Upper lobe of left lung (tissue), 4 donors: ENCODE measurements around the gene TFAP2A.

Experiments
- POLR2A ChIP-seq, 4 donors: fragments of 450-650 bp; IDR thresholded peaks; one replicate each; pipeline ENCODE4 v1.5.1; 2016 to 2017; ENCODE audit warnings: antibody characterized with exemption in 4 of 4, mild to moderate bottlenecking in 2 of 4
- POLR2AphosphoS5 ChIP-seq, 2 donors: sonication (generic); formaldehyde crosslinking; IDR thresholded peaks; one replicate each; pipeline ENCODE4 v1.5.1; 2017; ENCODE audit warnings: antibody characterized with exemption in 2 of 2
- TF ChIP-seq, protein P1 (sequence below), 6 experiments: fragments of 450-650 bp in 4 of 6; fragments of 200-600 bp in 2 of 6; sonication (generic) in 2 of 6; IDR thresholded peaks; one replicate each; pipeline ENCODE4 v1.5.1; 2016 to 2019; ENCODE audit warnings: antibody characterized with exemption in 6 of 6

DNA sequence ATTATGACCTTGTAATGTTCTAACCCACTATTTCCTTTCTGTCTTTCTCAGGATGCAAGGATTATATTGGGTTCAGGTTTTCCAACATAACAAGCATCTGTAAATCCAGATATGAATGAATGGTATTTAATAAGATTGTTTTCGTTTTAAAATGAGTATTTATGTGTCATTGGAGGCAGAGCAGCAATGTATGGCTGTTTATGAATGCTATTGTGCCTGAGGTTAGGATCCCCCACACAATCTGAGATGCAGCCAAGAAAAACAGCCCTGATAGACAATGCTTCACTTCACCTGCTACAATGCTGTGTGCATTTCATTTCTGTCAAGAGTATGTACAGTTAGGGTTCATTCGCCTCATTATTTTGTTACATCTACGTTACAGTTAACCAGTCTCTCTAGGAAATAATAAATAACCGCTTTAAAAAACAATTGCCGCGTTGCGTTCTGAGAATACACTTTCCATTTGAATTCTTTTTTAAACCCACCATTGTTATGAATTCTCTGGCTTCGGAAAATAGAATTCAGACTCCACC is 19.6 kb downstream of the TFAP2A start:
- no peak for TF ChIP-seq POLR2A (IDR thresholded peaks at IDR 0.05)
- no peak for TF ChIP-seq POLR2AphosphoS5 (IDR thresholded peaks at IDR 0.05)
- TF ChIP-seq, protein P1, sequence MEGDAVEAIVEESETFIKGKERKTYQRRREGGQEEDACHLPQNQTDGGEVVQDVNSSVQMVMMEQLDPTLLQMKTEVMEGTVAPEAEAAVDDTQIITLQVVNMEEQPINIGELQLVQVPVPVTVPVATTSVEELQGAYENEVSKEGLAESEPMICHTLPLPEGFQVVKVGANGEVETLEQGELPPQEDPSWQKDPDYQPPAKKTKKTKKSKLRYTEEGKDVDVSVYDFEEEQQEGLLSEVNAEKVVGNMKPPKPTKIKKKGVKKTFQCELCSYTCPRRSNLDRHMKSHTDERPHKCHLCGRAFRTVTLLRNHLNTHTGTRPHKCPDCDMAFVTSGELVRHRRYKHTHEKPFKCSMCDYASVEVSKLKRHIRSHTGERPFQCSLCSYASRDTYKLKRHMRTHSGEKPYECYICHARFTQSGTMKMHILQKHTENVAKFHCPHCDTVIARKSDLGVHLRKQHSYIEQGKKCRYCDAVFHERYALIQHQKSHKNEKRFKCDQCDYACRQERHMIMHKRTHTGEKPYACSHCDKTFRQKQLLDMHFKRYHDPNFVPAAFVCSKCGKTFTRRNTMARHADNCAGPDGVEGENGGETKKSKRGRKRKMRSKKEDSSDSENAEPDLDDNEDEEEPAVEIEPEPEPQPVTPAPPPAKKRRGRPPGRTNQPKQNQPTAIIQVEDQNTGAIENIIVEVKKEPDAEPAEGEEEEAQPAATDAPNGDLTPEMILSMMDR (IDR thresholded peaks at IDR 0.05), result no peak
